ENCODE results near the gene OR2M7.
"Not testable (repeated sequence)": the region's sequence is repeated elsewhere in the genome, so short reads cannot be mapped to it uniquely, and the experiment has no call there.

Gene OR2M7, protein sequence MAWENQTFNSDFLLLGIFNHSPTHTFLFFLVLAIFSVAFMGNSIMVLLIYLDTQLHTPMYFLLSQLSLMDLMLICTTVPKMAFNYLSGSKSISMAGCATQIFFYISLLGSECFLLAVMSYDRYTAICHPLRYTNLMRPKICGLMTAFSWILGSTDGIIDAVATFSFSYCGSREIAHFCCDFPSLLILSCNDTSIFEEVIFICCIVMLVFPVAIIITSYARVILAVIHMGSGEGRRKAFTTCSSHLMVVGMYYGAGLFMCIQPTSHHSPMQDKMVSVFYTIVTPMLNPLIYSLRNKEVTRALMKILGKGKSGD

DNA sequence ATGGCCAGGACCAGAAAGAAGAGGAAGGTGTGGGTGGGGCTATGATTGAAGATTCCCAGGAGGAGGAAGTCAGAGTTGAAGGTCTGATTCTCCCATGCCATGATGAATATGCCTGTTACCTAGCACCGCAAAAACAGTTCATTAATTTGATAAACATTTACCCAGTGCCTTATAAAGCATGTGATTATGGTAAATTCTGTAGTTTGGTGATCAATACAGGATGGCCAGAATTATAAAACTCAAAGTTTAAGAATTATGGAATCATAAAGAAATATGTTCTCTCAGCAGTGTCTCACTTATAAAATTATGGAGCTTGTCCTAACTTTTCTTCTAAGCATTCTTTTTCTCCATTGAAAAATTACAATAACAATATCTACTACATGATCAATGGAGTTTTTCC is at the start of gene OR2M7:
Gene OR2M7 (minus strand): TSS at position 101 of the 400 bp plus-strand sequence. CDS start 0 bp downstream, at position 101.
- Histone ChIP-seq H3K27me3 (ENCODE audit: control insufficient read depth in 5 of 5, insufficient read depth in 4 of 5, low read length in 5 of 5) (no peaks in the 10 kb centered on the region), H3K9me3 (ENCODE audit: control insufficient read depth in 5 of 5, low read length in 5 of 5) (peaks cover 0 to 4% (median 0%) of the 10 kb centered on the region in 5 donors), H3K4me3 (ENCODE audit: low read depth in 1 of 5, low read length in 5 of 5) (no peak within 1 kb of the TSS), H3K4me1 (ENCODE audit: control insufficient read depth in 5 of 5, insufficient read depth in 5 of 5, low read length in 5 of 5) (no peaks in the 10 kb centered on the region), H3K9ac (ENCODE audit: low read length in 5 of 5) (no peak within 1 kb of the TSS), H3K27ac (ENCODE audit: low read depth, low read length) (no peak within 1 kb of the TSS), H3K36me3 (ENCODE audit: control insufficient read depth in 5 of 5, insufficient read depth in 5 of 5, low read length in 5 of 5) (no peaks in the 10 kb centered on the region)

DNA sequence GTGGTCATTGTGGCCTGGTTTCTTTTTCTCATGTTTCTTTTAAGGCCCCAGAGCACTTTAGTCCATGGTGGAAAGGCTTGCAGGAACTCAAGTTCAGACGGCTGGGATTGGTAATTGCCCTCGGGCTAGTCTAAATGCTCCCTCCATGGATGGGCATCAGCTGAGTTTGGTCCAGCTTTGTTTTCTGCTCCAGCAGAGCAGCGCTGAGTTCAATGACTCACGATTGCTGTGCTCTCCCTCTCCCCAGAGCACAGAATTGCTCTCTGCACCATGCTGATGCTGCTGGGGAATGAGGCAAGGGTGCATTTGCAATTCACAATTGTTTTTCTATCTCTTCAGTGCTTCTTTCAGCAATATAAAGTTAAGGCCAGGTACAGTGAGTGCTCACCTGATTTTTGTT is 49.4 kb upstream of the OR2M7 start:
- no peaks in the 10 kb centered on the region for H3K36me3 ChIP-seq (ENCODE audit: control insufficient read depth in 5 of 5, insufficient read depth in 5 of 5, low read length in 5 of 5)
- no peaks in the 10 kb centered on the region for H3K27me3 ChIP-seq (ENCODE audit: control insufficient read depth in 5 of 5, insufficient read depth in 4 of 5, low read length in 5 of 5)
- no peak overlapping the region for H3K27ac ChIP-seq (ENCODE audit: low read depth, low read length)
- no peak overlapping the region for H3K9ac ChIP-seq (ENCODE audit: low read length in 5 of 5)
- no peaks in the 10 kb centered on the region for H3K4me1 ChIP-seq (ENCODE audit: control insufficient read depth in 5 of 5, insufficient read depth in 5 of 5, low read length in 5 of 5)
- H3K9me3 ChIP-seq (ENCODE audit: control insufficient read depth in 5 of 5, low read length in 5 of 5): peaks cover 0 to 2% (median 0%) of the 10 kb centered on the region in 5 donors
- H3K4me3 ChIP-seq (ENCODE audit: low read depth in 1 of 5, low read length in 5 of 5): no peak overlapping the region

DNA sequence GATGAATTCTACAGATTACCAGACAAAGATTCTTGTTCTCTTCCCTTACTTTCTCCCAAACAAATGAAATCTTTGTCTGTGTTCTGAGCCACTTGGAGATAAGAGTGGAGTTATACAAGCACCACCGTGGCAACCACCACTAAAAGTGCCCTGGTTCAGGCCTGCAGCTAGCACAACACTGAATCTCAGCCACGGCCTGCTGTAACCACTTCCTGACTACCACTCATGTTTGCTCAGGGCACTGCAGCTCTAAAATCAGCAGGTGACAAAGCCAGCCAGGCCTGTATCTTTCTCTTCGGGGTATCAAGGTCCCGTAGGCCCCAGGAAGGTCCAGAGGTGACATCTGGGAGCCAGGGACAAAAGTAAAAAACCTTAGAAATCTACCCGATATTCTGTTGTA is 48.0 kb upstream of the OR2M7 start:
- H3K4me1 ChIP-seq (ENCODE audit: control insufficient read depth in 5 of 5, insufficient read depth in 5 of 5, low read length in 5 of 5): no peaks in the 10 kb centered on the region
- no peak overlapping the region for H3K27ac ChIP-seq (ENCODE audit: low read depth, low read length)
- H3K4me3 ChIP-seq (ENCODE audit: low read depth in 1 of 5, low read length in 5 of 5): no peak overlapping the region
- no peak overlapping the region for H3K9ac ChIP-seq (ENCODE audit: low read length in 5 of 5)
- peaks cover 0 to 2% (median 0%) of the 10 kb centered on the region in 5 donors for H3K9me3 ChIP-seq (ENCODE audit: control insufficient read depth in 5 of 5, low read length in 5 of 5)
- no peaks in the 10 kb centered on the region for H3K27me3 ChIP-seq (ENCODE audit: control insufficient read depth in 5 of 5, insufficient read depth in 4 of 5, low read length in 5 of 5)
- H3K36me3 ChIP-seq (ENCODE audit: control insufficient read depth in 5 of 5, insufficient read depth in 5 of 5, low read length in 5 of 5): no peaks in the 10 kb centered on the region

DNA sequence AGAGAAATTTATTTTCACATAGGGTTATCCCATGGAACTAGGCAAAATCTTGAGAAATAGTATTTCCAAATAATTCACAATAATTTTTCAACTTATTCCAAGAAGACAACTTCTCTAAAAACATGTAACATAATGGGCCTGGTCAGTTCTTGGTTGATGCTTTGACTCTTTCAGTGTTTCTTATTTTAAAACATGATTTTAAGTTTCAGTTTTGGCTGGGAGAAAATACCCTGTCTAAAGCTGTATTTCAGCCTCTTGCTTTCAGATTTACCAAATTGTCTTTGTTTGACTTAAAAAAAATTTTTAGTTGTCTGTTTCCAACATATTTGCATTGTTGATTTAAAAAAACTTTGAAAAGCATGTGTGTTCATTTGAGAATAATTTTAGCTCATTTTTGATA is 42.2 kb upstream of the OR2M7 start:
- H3K9ac ChIP-seq (ENCODE audit: low read length in 5 of 5): no peak overlapping the region
- H3K4me1 ChIP-seq (ENCODE audit: control insufficient read depth in 5 of 5, insufficient read depth in 5 of 5, low read length in 5 of 5): no peaks in the 10 kb centered on the region
- no peaks in the 10 kb centered on the region for H3K36me3 ChIP-seq (ENCODE audit: control insufficient read depth in 5 of 5, insufficient read depth in 5 of 5, low read length in 5 of 5)
- H3K4me3 ChIP-seq (ENCODE audit: low read depth in 1 of 5, low read length in 5 of 5): no peak overlapping the region
- H3K9me3 ChIP-seq (ENCODE audit: control insufficient read depth in 5 of 5, low read length in 5 of 5): peaks cover 0 to 8% (median 0%) of the 10 kb centered on the region in 5 donors
- H3K27me3 ChIP-seq (ENCODE audit: control insufficient read depth in 5 of 5, insufficient read depth in 4 of 5, low read length in 5 of 5): no peaks in the 10 kb centered on the region
- H3K27ac ChIP-seq (ENCODE audit: low read depth, low read length): no peak overlapping the region

DNA sequence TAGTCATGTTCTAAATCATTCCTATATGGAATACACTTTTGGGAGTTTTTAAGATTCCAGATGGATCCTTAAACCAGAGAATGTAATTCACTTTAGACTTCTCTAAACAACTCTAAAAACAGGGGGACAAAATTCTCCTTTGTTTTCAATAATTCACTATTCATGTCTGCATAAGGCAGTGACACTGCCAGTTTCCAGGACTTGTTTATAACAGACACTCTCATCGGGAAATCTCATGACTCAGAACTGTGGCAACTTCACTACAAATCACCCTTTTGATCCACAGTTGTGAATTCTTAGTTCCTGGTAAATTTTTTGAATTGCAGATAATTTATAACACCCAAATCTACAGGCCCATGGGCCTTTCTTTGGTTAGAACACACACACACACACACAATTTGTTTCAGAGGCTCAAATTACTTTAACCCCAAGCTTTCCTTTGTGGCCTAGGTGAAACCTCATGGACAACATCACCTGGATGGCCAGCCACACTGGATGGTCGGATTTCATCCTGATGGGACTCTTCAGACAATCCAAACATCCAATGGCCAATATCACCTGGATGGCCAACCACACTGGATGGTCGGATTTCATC is 36.9 kb upstream of the OR2M7 start, which contains the start of gene OR2T4:
Gene OR2T4 (plus strand): TSS at position 545 of the 595 bp plus-strand sequence. CDS start 0 bp downstream, at position 545.
- no peak within 1 kb of the TSS for H3K27ac ChIP-seq (ENCODE audit: low read depth, low read length)
- no peaks in the 10 kb centered on the region for H3K27me3 ChIP-seq (ENCODE audit: control insufficient read depth in 5 of 5, insufficient read depth in 4 of 5, low read length in 5 of 5)
- peaks cover 0 to 8% (median 0%) of the 10 kb centered on the region in 5 donors for H3K9me3 ChIP-seq (ENCODE audit: control insufficient read depth in 5 of 5, low read length in 5 of 5)
- no peak within 1 kb of the TSS for H3K4me3 ChIP-seq (ENCODE audit: low read depth in 1 of 5, low read length in 5 of 5)
- H3K4me1 ChIP-seq (ENCODE audit: control insufficient read depth in 5 of 5, insufficient read depth in 5 of 5, low read length in 5 of 5): no peaks in the 10 kb centered on the region
- H3K9ac ChIP-seq (ENCODE audit: low read length in 5 of 5): no peak within 1 kb of the TSS
- no peaks in the 10 kb centered on the region for H3K36me3 ChIP-seq (ENCODE audit: control insufficient read depth in 5 of 5, insufficient read depth in 5 of 5, low read length in 5 of 5)

DNA sequence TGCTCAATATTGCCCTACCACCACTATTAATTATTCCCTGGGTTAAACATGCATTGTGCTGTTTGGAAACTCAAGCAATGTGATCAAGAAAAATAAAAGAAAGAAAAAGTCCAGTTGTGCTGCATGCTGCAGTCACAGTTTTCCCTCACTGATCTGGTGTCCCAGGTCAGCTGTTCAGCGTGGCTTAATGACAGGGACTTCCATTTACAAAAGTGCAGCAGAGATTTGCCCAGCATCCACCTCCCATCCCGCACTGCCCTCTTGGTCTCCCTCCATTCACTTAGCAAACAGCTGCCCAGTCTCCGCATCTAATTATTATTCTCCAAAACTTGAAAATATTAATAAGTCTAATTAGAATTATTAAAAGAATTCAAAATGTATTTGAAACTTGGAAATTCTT is 35.0 kb upstream of the OR2M7 start:
- peaks cover 0 to 3% (median 0%) of the 10 kb centered on the region in 5 donors for H3K9me3 ChIP-seq (ENCODE audit: control insufficient read depth in 5 of 5, low read length in 5 of 5)
- no peaks in the 10 kb centered on the region for H3K4me1 ChIP-seq (ENCODE audit: control insufficient read depth in 5 of 5, insufficient read depth in 5 of 5, low read length in 5 of 5)
- no peaks in the 10 kb centered on the region for H3K36me3 ChIP-seq (ENCODE audit: control insufficient read depth in 5 of 5, insufficient read depth in 5 of 5, low read length in 5 of 5)
- no peak overlapping the region for H3K9ac ChIP-seq (ENCODE audit: low read length in 5 of 5)
- H3K4me3 ChIP-seq (ENCODE audit: low read depth in 1 of 5, low read length in 5 of 5): no peak overlapping the region
- H3K27me3 ChIP-seq (ENCODE audit: control insufficient read depth in 5 of 5, insufficient read depth in 4 of 5, low read length in 5 of 5): no peaks in the 10 kb centered on the region
- H3K27ac ChIP-seq (ENCODE audit: low read depth, low read length): no peak overlapping the region

DNA sequence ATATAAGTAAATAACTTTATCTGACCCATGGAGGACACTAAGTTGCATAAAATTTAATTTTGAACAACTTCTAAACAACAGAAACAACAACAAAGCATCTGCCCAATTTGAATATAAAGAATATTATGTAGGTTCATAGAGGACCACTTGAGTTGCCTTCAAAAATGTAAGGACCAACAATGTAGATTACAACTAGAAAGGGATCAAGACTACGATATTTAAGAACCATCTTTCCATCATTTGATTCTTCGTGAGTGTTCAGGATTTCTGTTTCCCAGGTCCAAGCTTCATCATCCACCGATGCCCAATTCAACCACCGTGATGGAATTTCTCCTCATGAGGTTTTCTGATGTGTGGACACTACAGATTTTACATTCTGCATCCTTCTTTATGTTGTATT is 24.1 kb upstream of the OR2M7 start, which contains the start of gene OR14C36:
Gene OR14C36 (plus strand): TSS at position 301 of the 400 bp plus-strand sequence. CDS start 0 bp downstream, at position 301.
- Histone ChIP-seq H3K4me3 (ENCODE audit: low read depth in 1 of 5, low read length in 5 of 5) (no peak within 1 kb of the TSS), H3K36me3 (ENCODE audit: control insufficient read depth in 5 of 5, insufficient read depth in 5 of 5, low read length in 5 of 5) (no peaks in the 10 kb centered on the region), H3K9ac (ENCODE audit: low read length in 5 of 5) (no peak within 1 kb of the TSS), H3K27me3 (ENCODE audit: control insufficient read depth in 5 of 5, insufficient read depth in 4 of 5, low read length in 5 of 5) (no peaks in the 10 kb centered on the region), H3K4me1 (ENCODE audit: control insufficient read depth in 5 of 5, insufficient read depth in 5 of 5, low read length in 5 of 5) (no peaks in the 10 kb centered on the region), H3K9me3 (ENCODE audit: control insufficient read depth in 5 of 5, low read length in 5 of 5) (no peaks in the 10 kb centered on the region), H3K27ac (ENCODE audit: low read depth, low read length) (no peak within 1 kb of the TSS)

DNA sequence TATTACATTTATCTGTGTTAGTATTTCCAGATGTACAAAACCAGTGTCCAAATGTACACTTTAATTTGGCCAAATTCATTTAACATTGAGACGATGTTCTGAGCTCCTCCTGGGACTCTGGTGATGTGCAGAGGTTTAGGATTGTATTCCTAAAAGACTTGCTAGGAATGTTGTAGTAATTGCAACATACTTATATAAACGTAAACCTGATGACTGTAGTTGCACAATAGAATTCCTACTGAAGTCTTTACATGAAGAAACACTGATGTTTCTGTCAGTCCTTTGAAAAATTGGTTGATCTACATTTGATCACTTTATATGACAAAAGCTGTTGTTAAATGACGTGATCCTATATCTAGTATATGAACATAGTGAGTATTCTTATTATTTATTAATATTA is 19.1 kb upstream of the OR2M7 start:
- H3K27ac ChIP-seq (ENCODE audit: low read depth, low read length): no peak overlapping the region
- no peak overlapping the region for H3K9ac ChIP-seq (ENCODE audit: low read length in 5 of 5)
- H3K4me1 ChIP-seq (ENCODE audit: control insufficient read depth in 5 of 5, insufficient read depth in 5 of 5, low read length in 5 of 5): no peaks in the 10 kb centered on the region
- H3K36me3 ChIP-seq (ENCODE audit: control insufficient read depth in 5 of 5, insufficient read depth in 5 of 5, low read length in 5 of 5): no peaks in the 10 kb centered on the region
- H3K4me3 ChIP-seq (ENCODE audit: low read depth in 1 of 5, low read length in 5 of 5): no peak overlapping the region
- H3K9me3 ChIP-seq (ENCODE audit: control insufficient read depth in 5 of 5, low read length in 5 of 5): no peaks in the 10 kb centered on the region
- no peaks in the 10 kb centered on the region for H3K27me3 ChIP-seq (ENCODE audit: control insufficient read depth in 5 of 5, insufficient read depth in 4 of 5, low read length in 5 of 5)

DNA sequence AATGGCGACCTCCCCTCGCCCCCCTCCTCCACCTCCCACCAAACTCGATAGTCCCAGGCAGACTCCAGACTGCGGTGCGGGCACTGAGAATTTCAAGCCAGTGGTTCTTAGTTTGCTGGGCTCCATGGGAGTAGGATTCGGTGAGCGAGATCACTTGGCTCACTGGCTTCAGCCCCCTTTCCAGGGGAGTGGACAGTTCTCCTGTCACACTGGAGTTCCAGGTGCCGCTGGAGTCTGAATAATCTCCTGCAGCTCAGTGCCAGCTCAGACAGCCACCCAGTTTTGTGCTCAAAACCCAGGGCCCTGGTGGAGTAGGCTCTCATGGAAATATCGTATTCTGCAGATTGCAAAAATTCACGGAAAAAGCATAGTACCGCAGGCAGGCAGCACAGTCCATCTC is 7.6 kb downstream of the OR2M7 start:
- no peaks in the 10 kb centered on the region for H3K27me3 ChIP-seq (ENCODE audit: control insufficient read depth in 5 of 5, insufficient read depth in 4 of 5, low read length in 5 of 5)
- H3K27ac ChIP-seq (ENCODE audit: low read depth, low read length): no peak overlapping the region
- no peak overlapping the region for H3K9ac ChIP-seq (ENCODE audit: low read length in 5 of 5)
- H3K4me3 ChIP-seq (ENCODE audit: low read depth in 1 of 5, low read length in 5 of 5): no peak overlapping the region
- H3K9me3 ChIP-seq (ENCODE audit: control insufficient read depth in 5 of 5, low read length in 5 of 5): peaks cover 0 to 5% (median 0%) of the 10 kb centered on the region in 5 donors
- no peaks in the 10 kb centered on the region for H3K4me1 ChIP-seq (ENCODE audit: control insufficient read depth in 5 of 5, insufficient read depth in 5 of 5, low read length in 5 of 5)
- H3K36me3 ChIP-seq (ENCODE audit: control insufficient read depth in 5 of 5, insufficient read depth in 5 of 5, low read length in 5 of 5): no peaks in the 10 kb centered on the region

DNA sequence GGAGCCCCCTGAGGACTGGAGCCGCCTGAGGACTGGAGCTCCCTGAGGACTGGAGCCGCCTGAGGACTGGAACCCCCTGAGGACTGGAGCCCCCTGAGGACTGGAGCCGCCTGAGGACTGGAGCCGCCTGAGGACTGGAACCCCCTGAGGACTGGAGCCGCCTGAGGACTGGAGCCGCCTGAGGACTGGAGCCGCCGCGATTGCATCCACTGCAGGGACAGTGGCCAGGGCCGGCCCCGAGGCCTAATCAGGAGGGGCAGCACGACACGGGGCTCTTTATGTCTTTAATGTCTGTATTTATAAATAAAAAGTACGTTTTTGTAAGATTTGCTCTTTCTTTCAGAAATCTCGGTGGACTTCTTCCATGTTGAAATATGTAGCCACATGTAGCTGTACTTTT is 17.6 kb downstream of the OR2M7 start:
- H3K36me3 ChIP-seq (ENCODE audit: control insufficient read depth in 5 of 5, insufficient read depth in 5 of 5, low read length in 5 of 5); H3K27ac ChIP-seq (ENCODE audit: low read depth, low read length); H3K4me3 ChIP-seq (ENCODE audit: low read depth in 1 of 5, low read length in 5 of 5); H3K9ac ChIP-seq (ENCODE audit: low read length in 5 of 5); H3K27me3 ChIP-seq (ENCODE audit: control insufficient read depth in 5 of 5, insufficient read depth in 4 of 5, low read length in 5 of 5); H3K4me1 ChIP-seq (ENCODE audit: control insufficient read depth in 5 of 5, insufficient read depth in 5 of 5, low read length in 5 of 5); H3K9me3 ChIP-seq (ENCODE audit: control insufficient read depth in 5 of 5, low read length in 5 of 5): not testable (repeated sequence)
